Measurements from ENCODE around the gene MYOT. TPM values are rescaled to one million over a fixed set of nuclear protein-coding genes. Genes with fewer than 3 reads are reported as not detected.

MYOT gene, protein sequence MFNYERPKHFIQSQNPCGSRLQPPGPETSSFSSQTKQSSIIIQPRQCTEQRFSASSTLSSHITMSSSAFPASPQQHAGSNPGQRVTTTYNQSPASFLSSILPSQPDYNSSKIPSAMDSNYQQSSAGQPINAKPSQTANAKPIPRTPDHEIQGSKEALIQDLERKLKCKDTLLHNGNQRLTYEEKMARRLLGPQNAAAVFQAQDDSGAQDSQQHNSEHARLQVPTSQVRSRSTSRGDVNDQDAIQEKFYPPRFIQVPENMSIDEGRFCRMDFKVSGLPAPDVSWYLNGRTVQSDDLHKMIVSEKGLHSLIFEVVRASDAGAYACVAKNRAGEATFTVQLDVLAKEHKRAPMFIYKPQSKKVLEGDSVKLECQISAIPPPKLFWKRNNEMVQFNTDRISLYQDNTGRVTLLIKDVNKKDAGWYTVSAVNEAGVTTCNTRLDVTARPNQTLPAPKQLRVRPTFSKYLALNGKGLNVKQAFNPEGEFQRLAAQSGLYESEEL
- total RNA-seq = not detected in 2 replicates

DNA sequence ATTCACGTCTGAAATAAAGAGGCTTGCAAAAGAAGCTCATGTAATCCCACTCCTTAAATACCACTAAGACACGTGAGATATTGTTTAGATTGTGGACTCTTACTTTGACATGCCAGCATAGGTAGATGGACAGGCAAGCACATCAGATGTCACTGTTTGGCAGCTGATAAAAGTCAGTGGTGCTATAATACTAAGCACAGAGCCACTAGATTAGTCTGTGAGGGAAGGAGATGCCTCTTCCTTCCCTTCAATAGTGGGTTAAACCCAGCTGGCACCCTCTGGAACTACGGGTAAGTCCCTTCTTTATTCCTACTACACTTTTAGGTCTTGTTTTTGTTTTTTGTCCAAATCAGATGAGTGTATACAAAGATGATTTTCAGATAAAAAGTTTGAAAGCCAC, at the start of gene MYOT:
Gene MYOT, plus strand, starts transcription at position 197 of the 400 bp plus-strand sequence. CDS start 2,792 bp downstream, outside the sequence.

DNA sequence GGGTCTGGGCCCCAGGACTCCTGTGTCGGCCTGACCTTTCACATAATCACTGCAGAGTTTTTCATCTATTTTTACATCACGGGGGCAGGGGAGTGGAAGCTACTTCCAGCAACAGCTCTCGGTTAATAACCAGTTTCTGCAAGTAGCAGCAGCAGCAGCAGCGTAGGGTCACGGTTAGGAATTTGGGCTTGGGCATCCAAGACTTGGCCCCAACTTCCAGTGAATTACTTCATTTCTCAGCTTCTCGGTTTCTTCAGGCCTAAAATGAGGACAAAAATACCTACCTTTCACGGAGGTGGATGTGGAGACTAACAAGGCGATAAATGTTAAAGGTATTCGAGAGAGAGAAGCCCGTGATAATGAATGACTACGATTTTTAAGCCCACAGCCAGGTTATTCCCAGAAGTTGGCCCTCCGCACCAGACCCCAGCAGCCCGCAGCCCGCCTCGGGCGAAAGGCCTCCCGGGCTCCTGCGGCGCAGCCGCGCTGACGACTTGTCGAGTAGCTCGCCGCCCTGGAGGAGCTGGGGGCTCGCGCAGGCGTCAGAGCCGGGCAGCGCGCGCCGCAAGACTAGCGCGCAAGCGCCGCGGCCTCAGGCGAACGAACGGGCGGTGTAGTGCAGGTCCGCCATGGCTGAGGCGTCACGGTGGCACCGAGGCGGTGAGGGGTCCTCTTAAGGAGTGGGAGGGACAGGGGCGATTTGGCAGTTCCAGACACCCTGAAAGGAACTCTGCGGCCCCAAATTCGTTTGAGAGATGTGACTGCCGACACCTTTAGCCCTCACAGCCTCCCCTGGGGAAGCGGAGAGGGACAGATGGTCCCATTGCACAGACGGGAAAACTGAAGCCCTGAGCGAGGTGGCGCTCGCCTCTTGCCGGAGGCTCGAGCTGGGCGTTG, 21.5 kb downstream of the MYOT start, which contains the start of gene PKD2L2:
Gene PKD2L2, plus strand, starts transcription at position 595 of the 897 bp plus-strand sequence. Its CDS starts 35 bp downstream, at position 630.

Other genes with a start within 250 kb of the MYOT start
- gene KLHL3, start 131.8 kb upstream of the MYOT start, total RNA-seq = 2.5 and 3.7 TPM in 2 replicates
- gene HNRNPA0, start 113.5 kb upstream of the MYOT start, total RNA-seq = 9.9 and 13.9 TPM in 2 replicates
- gene PKD2L2, start 21.6 kb downstream of the MYOT start, total RNA-seq = not detected in 2 replicates
- 15.8 and 20.1 TPM in 2 replicates for gene FAM13B, start 165.2 kb downstream of the MYOT start, total RNA-seq
- gene WNT8A, start 216.2 kb downstream of the MYOT start, total RNA-seq = not detected in 2 replicates

Data from subcutaneous preadipocyte (primary cell).